Adrenal gland (tissue), 12 donors: ENCODE measurements around the gene GALNT12. TPM values are rescaled to one million over a fixed set of nuclear protein-coding genes. Genes with fewer than 3 reads are reported as not detected.

ENCODE experiments used
- DNase-seq, 7 donors: peaks; one replicate each; pipeline ENCODE4 v3.0.0-alpha.2; 2019 to 2020
- H3K27ac ChIP-seq, 5 donors: fragments of 200-600 bp; sonication (generic) in 4 of 5; 1 replicate in 3 of 5; 2 replicates in 2 of 5; pipeline versions ENCODE4 v1.5.1 to v1.8.0; 2016 to 2020; ENCODE audit warnings: mild to moderate bottlenecking in 1 of 5
- H3K27me3 ChIP-seq: fragments of 200-600 bp; 2 replicates; pipeline ENCODE4 v1.8.0; 2021
- H3K36me3 ChIP-seq, 2 donors: fragments of 200-600 bp; replicated peaks in 1 of 2; 1 replicate in 1 of 2; 2 replicates in 1 of 2; pipeline versions ENCODE4 v1.5.1 to v1.8.0; 2018 to 2022
- H3K4me1 ChIP-seq, 2 donors: fragments of 200-600 bp; replicated peaks in 1 of 2; 1 replicate in 1 of 2; 2 replicates in 1 of 2; pipeline versions ENCODE4 v1.5.1 to v1.8.0; 2018 to 2021
- H3K4me3 ChIP-seq, 4 donors: fragments of 200-600 bp; sonication (generic) in 3 of 4; one replicate each; pipeline ENCODE4 v1.5.1; 2016 to 2018
- H3K9me3 ChIP-seq, 3 donors: fragments of 200-600 bp; sonication (generic) in 1 of 3; replicated peaks in 1 of 3; 1 replicate in 2 of 3; 2 replicates in 1 of 3; pipeline versions ENCODE4 v1.5.1 to v1.8.0; 2016 to 2021
- POLR2A ChIP-seq, 2 donors: fragments of 450-650 bp; IDR thresholded peaks; one replicate each; pipeline ENCODE4 v1.6.1; 2017; ENCODE audit warnings: antibody characterized with exemption in 2 of 2, mild to moderate bottlenecking in 2 of 2, moderate library complexity in 1 of 2
- WGBS, 4 donors: extraction: QIAGEN DNeasy Blood & Tissue Kit in 2 of 4; methylation state at CpG; one replicate each; pipeline versions ENCODE4 v1.1.5 to v1.1.7; 2013 to 2017; 5-methylcytosine and 5-hydroxymethylcytosine counted together
- intact Hi-C, 2 donors: fragments of 100-400 bp; cut with DNase I; formaldehyde crosslinking; loops; one replicate each; pipeline versions ENCODE4 v1.14.1 to v1.15.0; 2022 to 2023
- polyA plus RNA-seq, 3 donors: library from polyadenylated mRNA; stranded (reverse); fragments of 200-250 nt in 2 of 3; fragments of 350-450 nt in 1 of 3; fragmentation: Illumina TruSeq in 1 of 3; extraction: RNeasy Lipid Tissue Mini Kit (QIAGEN cat#74804) in 1 of 3; gene quantifications; one replicate each; pipeline ENCODE4 v1.2.3, GENCODE V29; 2013 to 2014
- total RNA-seq, 9 donors: library from RNA; depleted of rRNA in 4 of 9; stranded (reverse); fragments of >200 nt in 4 of 9; fragments of 120-200 nt in 1 of 9; fragmentation: NEBNext Ultra II Directional in 1 of 9; extraction: Animal tissue kit (Norgen Biotek cat#: 25700) in 1 of 9; gene quantifications; one replicate each; pipeline versions ENCODE4 v1.1.0 to v1.2.4, GENCODE V29; 2013 to 2023
- TF ChIP-seq, protein P1 (sequence below), 6 experiments: fragments of 450-650 bp in 4 of 6; fragments of 200-600 bp in 2 of 6; sonication (generic) in 1 of 6; IDR thresholded peaks; 1 replicate in 5 of 6; 2 replicates in 1 of 6; pipeline versions ENCODE4 v1.5.1 to v1.8.0; 2016 to 2021; ENCODE audit warnings: antibody characterized with exemption in 6 of 6, mild to moderate bottlenecking in 2 of 6, moderate library complexity in 1 of 6
- donor health status: healthy with polysubstance abuse.
- donor health status: Bipolar disorder and iron deficiency.
- donor health status: DM: yes; HTN: yes; CAD: no.
- donor health status: DM: no; HTN: no; CAD: no.
- donor health status: DM: no; HTN: no; CAD: no.
- donor health status: DM: yes; HTN: yes; CAD: no.

Gene GALNT12
- total and polyA plus RNA-seq, 12 donors = 1.1 to 20.6 (median 4.2) TPM

DNA sequence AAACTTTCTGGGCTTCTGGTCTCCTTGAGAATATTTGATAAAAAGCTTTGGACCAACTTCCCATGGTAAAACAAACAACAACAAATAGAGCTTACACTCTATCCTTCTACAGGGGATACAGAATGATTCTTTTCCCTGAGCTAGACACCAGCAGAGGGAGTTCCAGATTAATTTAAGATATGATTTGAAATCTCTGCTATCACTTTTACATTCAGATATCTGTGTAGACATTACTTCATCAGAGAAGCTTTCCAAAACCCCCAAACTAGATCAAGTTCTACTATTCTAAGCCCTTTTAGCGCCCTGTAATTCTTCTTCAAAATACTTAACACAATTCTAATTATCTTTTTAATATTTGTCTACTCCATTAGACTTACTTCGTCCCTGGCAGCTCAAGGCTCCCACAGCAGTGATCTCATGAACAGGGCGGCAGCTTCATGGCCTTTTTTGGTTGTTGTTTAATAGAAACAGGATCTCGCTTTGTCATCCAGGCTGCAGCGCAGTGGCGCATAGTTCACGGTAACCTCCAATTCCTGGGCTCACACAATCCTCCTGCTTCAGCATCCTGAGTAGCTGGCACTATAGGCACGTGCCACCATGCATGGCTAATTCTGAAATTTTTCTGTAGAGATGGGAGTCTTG, 955 bp upstream of the GALNT12 start:
- TF ChIP-seq, protein P1, sequence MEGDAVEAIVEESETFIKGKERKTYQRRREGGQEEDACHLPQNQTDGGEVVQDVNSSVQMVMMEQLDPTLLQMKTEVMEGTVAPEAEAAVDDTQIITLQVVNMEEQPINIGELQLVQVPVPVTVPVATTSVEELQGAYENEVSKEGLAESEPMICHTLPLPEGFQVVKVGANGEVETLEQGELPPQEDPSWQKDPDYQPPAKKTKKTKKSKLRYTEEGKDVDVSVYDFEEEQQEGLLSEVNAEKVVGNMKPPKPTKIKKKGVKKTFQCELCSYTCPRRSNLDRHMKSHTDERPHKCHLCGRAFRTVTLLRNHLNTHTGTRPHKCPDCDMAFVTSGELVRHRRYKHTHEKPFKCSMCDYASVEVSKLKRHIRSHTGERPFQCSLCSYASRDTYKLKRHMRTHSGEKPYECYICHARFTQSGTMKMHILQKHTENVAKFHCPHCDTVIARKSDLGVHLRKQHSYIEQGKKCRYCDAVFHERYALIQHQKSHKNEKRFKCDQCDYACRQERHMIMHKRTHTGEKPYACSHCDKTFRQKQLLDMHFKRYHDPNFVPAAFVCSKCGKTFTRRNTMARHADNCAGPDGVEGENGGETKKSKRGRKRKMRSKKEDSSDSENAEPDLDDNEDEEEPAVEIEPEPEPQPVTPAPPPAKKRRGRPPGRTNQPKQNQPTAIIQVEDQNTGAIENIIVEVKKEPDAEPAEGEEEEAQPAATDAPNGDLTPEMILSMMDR (IDR thresholded peaks at IDR 0.05) = peak in 3 of 6 experiments; percentile 17 to 27 (median 22)
- no peak for TF ChIP-seq POLR2A (IDR thresholded peaks at IDR 0.05)
- Histone ChIP-seq H3K27me3 (no peaks in the 10 kb centered on the region), H3K9me3 (no peaks in the 10 kb centered on the region), H3K36me3 (no peaks in the 10 kb centered on the region), H3K27ac (peak overlapping the region in 1 of 5 donors; percentile 25), H3K4me3 (no peak overlapping the region), H3K4me1 (peaks cover 8 to 29% of the 10 kb centered on the region in 2 donors)
- intact Hi-C loops = no loop called here
- 62 to 77% (median 71%) methylated on average over 8 of the region's 8 CpGs for WGBS, 4 donors
- peak in 3 of 7 donors; percentile 3 to 38 (median 36) for DNase-seq

DNA sequence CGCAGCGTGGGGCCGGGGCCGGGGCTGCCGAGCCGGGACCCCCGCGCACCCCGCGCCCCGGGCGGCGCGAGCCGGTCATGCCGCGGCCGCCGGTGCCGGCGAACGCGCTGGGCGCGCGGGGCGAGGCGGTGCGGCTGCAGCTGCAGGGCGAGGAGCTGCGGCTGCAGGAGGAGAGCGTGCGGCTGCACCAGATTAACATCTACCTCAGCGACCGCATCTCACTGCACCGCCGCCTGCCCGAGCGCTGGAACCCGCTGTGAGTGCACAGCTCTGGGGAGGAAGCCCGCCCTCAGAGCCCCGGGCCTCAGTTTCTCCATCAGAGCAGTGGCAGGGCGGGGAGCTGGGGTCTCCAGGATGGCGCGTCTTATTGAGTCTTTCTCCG, 335 bp downstream of the GALNT12 start:
- H3K36me3 ChIP-seq = no peaks in the 10 kb centered on the region
- 0 to 2% (median 1%) methylated on average over 12 to 46 of the region's 46 CpGs for WGBS, 4 donors
- H3K27ac ChIP-seq = no peak overlapping the region
- no peaks in the 10 kb centered on the region for H3K27me3 ChIP-seq
- no peaks in the 10 kb centered on the region for H3K9me3 ChIP-seq
- H3K4me1 ChIP-seq = peaks cover 8 to 29% of the 10 kb centered on the region in 2 donors
- TF ChIP-seq, protein P1 (IDR thresholded peaks at IDR 0.05) = no peak
- no peak for TF ChIP-seq POLR2A (IDR thresholded peaks at IDR 0.05)
- no peak for DNase-seq
- peak overlapping the region in 2 of 4 donors; percentile 27 to 65 for H3K4me3 ChIP-seq
- intact Hi-C loops = no loop called here

DNA sequence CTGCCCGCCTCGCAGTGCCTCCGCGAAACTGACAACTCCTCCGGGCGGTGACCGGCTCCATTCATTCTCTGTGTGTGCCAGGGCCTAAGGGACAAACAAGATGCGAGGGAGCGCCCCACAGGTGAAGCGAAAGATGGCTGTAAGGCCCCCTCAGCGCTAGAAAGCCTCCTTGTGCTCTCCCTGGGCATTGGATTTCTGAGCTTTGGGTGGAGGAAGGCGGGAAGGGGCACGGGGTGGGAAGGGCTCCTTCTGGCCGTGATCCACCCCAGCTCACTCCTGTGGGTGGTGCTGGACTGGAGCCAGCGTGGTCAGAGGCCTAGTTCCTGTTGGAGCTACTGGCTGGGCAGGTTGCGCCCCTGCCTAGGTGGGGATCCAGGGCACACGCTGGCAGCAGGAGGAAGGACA, 943 bp downstream of the GALNT12 start:
- no peaks in the 10 kb centered on the region for H3K9me3 ChIP-seq
- H3K4me1 ChIP-seq = peaks cover 8 to 29% of the 10 kb centered on the region in 2 donors
- intact Hi-C loops = no loop called here
- H3K4me3 ChIP-seq = peak overlapping the region in 1 of 4 donors; percentile 65
- H3K27me3 ChIP-seq = no peaks in the 10 kb centered on the region
- H3K27ac ChIP-seq = no peak overlapping the region
- no peak for DNase-seq
- H3K36me3 ChIP-seq = no peaks in the 10 kb centered on the region
- 48 to 55% (median 52%) methylated on average over 12 to 17 of the region's 17 CpGs for WGBS, 4 donors
- TF ChIP-seq, protein P1 (IDR thresholded peaks at IDR 0.05) = no peak
- no peak for TF ChIP-seq POLR2A (IDR thresholded peaks at IDR 0.05)

GRCh38 chr9:98808875-98809274, 1.4 kb downstream of the GALNT12 start:
- WGBS, 4 donors = 87 to 100% (median 92%) methylated on average over 2 of the region's 2 CpGs
- intact Hi-C loops = no loop called here
- Histone ChIP-seq H3K4me1 (peaks cover 8 to 29% of the 10 kb centered on the region in 2 donors), H3K4me3 (no peak overlapping the region), H3K27ac (no peak overlapping the region), H3K9me3 (no peaks in the 10 kb centered on the region), H3K36me3 (no peaks in the 10 kb centered on the region), H3K27me3 (no peaks in the 10 kb centered on the region)
- TF ChIP-seq POLR2A (IDR thresholded peaks at IDR 0.05) = no peak
- DNase-seq = peak in 1 of 7 donors; percentile 12
